ENCODE data around the gene SENP6.
A peak's percentile ranks its signal among the peaks of the same experiment; 100 is the strongest.

SENP6 gene

DNA sequence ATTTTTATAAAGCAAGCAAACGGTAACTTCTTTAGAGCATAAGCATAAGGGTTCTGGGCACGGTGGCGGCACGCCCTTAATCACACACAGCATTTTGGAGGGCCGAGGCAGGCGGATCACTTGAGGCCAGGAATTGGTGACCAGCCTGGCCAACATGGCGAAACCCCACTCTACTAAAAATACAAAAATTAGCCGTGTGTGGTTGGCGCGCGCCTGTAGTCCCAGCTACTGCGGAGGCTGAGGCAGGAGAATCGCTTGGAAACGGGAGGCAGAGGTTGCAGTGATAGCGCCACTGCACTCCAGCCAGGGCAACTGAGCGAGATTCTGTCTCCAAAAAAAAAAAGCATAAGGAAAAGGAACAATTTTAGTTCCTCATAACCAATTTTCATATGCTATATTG, 2.6 kb downstream of the SENP6 start:
- peak overlapping the region; percentile 74; the same call in 1 of the 2 replicates for H3K4me3 ChIP-seq (replicated peaks; ENCODE audit: low read depth, low read length)
- no peaks in the 10 kb centered on the region for H3K36me3 ChIP-seq (ENCODE audit: control insufficient read depth, insufficient read depth, low read length)
- H3K27me3 ChIP-seq (replicated peaks; ENCODE audit: control insufficient read depth, insufficient read depth, low read length), result no peaks in the 10 kb centered on the region
- no peak for DNase-seq (ENCODE audit: extremely low read depth, insufficient read length)
- TF ChIP-seq, protein P1, sequence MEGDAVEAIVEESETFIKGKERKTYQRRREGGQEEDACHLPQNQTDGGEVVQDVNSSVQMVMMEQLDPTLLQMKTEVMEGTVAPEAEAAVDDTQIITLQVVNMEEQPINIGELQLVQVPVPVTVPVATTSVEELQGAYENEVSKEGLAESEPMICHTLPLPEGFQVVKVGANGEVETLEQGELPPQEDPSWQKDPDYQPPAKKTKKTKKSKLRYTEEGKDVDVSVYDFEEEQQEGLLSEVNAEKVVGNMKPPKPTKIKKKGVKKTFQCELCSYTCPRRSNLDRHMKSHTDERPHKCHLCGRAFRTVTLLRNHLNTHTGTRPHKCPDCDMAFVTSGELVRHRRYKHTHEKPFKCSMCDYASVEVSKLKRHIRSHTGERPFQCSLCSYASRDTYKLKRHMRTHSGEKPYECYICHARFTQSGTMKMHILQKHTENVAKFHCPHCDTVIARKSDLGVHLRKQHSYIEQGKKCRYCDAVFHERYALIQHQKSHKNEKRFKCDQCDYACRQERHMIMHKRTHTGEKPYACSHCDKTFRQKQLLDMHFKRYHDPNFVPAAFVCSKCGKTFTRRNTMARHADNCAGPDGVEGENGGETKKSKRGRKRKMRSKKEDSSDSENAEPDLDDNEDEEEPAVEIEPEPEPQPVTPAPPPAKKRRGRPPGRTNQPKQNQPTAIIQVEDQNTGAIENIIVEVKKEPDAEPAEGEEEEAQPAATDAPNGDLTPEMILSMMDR (IDR thresholded peaks at IDR 0.05; ENCODE audit: insufficient read depth, low read length, poor library complexity, severe bottlenecking), result no peak

DNA sequence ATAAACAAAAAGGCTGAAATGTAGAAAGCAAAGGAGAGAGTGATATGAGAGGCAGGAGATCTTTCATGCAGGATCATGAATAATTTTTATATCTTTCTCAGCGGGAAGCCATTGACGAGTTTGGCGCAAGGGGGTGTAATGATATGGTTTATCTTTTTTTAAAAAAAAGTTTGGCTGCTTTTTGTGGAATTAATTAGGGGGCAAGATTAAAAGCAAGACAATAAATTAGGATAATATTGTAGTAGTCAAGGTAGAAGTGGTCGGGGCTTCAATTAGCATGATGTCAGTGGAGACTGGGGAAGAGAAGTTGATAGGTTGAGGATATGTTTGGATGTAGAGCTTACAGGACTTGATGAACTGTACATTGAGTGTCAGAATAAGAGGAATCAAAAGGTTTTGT, 4.0 kb downstream of the SENP6 start:
- DNase-seq (ENCODE audit: extremely low read depth, insufficient read length), result no peak
- Histone ChIP-seq H3K27me3 (replicated peaks; ENCODE audit: control insufficient read depth, insufficient read depth, low read length) (no peaks in the 10 kb centered on the region), H3K4me3 (replicated peaks; ENCODE audit: low read depth, low read length) (no peak overlapping the region), H3K36me3 (ENCODE audit: control insufficient read depth, insufficient read depth, low read length) (no peaks in the 10 kb centered on the region)
- TF ChIP-seq, protein P1 (IDR thresholded peaks at IDR 0.05; ENCODE audit: insufficient read depth, low read length, poor library complexity, severe bottlenecking), result no peak

DNA sequence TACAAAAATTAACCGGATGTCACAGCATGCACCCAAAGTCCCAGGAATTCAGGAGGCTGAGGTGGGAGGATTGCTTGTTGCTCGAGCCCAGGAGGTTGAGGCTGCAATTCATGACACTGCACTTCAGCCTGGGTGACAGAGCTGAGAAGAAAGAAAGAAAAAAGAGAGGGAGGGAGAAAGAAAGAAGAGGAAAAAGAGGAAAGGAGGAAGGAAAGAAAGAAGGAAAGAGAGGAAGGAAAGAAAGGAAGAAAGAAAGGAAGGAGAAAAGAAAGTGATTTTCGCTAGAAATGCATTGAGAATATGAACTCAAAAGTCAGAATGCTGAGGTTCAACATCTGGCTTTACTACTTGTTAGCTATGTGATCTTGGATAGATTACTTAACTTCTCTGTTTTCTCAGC, 6.6 kb downstream of the SENP6 start:
- H3K36me3 ChIP-seq (ENCODE audit: control insufficient read depth, insufficient read depth, low read length), result no peaks in the 10 kb centered on the region
- TF ChIP-seq, protein P1 (IDR thresholded peaks at IDR 0.05; ENCODE audit: insufficient read depth, low read length, poor library complexity, severe bottlenecking), result no peak

DNA sequence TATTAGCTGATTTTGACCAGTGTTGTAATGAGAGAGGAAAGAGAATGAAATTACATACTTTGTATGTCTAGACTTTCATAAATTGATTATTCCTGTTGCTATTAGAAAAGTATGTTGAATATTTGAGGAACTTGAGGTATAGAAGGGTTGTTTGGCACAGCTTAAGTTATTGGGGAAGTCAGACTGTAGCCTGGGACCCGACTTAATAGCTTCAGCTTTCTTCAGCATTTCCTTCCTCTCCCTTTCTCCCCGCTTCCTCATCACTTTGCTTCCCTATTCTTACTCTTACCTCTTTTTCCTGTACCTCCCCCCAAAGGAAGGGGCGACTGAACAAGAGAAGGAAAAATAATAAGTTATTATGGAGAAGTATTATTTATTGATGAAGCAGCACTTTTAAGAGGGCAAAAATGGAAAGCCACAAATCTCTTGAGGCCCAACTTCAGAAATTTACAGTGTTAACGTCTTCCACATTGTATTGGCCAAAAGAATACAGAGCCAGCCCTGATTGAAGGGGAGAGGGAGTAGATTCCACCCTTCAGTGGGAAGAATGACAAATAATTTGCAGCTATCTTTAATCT, 7.4 kb downstream of the SENP6 start:
- TF ChIP-seq, protein P1 (IDR thresholded peaks at IDR 0.05; ENCODE audit: insufficient read depth, low read length, poor library complexity, severe bottlenecking), result no peak
- H3K27me3 ChIP-seq (replicated peaks; ENCODE audit: control insufficient read depth, insufficient read depth, low read length), result no peaks in the 10 kb centered on the region
- H3K36me3 ChIP-seq (ENCODE audit: control insufficient read depth, insufficient read depth, low read length), result no peaks in the 10 kb centered on the region
- DNase-seq (ENCODE audit: extremely low read depth, insufficient read length), result no peak
- H3K4me3 ChIP-seq (replicated peaks; ENCODE audit: low read depth, low read length), result no peak overlapping the region

More for the DNA sequence above, 6.6 kb downstream of the SENP6 start:
- Histone ChIP-seq H3K27me3 (replicated peaks; ENCODE audit: control insufficient read depth, insufficient read depth, low read length) (no peaks in the 10 kb centered on the region), H3K4me3 (replicated peaks; ENCODE audit: low read depth, low read length) (no peak overlapping the region)
- no peak for DNase-seq (ENCODE audit: extremely low read depth, insufficient read length)

DNA sequence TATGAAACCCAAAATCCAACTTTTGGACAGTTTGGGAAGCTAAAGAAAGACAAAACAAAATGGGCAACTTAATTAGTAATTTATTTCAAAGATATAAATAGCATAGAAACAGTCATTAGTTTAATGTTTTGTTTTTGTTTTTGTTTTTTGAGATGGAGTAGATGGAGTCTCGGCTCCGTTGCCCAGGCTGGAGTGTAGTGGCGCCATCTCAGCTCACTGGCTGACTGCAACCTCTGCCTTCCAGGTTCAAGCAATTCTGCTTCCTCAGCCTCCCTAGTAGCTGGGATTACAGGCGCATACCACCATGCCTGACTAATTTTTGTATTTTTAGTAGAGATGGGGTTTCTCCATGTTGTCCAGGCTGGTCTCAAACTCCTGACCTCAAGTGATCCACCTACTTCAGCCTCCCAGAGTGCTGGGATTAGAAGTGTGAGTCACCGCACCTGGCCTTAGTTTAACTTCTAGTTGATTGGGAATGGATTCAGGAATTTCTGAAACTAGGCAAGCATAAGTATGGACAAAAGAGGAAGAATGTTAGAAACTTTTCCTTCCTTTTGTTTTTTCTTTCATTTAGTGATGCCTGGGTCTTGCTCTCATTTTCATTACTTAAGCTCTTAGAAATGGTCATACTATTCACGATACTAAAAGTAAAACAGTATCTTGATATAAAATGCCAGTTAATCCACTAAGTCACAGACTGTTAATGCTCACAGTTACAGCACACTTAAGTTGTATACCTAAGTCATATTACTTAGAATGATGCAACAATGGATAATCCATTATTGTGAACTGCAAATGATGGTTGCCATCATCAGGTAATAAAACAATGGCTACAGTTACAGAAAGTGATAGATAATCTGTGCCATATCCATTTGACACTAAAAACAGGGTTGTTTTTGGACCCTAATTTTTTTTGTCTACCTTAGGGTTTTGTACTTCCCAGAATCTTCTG, 8.2 kb downstream of the SENP6 start:
- Histone ChIP-seq H3K27me3 (replicated peaks; ENCODE audit: control insufficient read depth, insufficient read depth, low read length) (no peaks in the 10 kb centered on the region), H3K4me3 (replicated peaks; ENCODE audit: low read depth, low read length) (no peak overlapping the region), H3K36me3 (ENCODE audit: control insufficient read depth, insufficient read depth, low read length) (no peaks in the 10 kb centered on the region)
- TF ChIP-seq, protein P1 (IDR thresholded peaks at IDR 0.05; ENCODE audit: insufficient read depth, low read length, poor library complexity, severe bottlenecking), result no peak
- DNase-seq (ENCODE audit: extremely low read depth, insufficient read length), result no peak
